GM23338 (cell line): ENCODE data around the gene GPR137C. TPM values are rescaled to one million over a fixed set of nuclear protein-coding genes. Genes with fewer than 3 reads are reported as not detected.

Experiments used
- ATAC-seq: fragments of 200-7000 bp; cut with Tn5 transposase; 3 replicates; pipeline ENCODE4 v1.9.1; 2020
- DNase-seq: peaks from one replicate; pipeline ENCODE4 v3.0.0-alpha.2; 2015; ENCODE audit warnings: low spot score
- H2AFZ ChIP-seq: fragments of 200-600 bp; sonication (generic); 2 replicates; pipeline ENCODE4 v1.8.0; 2016; ENCODE audit warnings: antibody characterized with exemption, mild to moderate bottlenecking, moderate library complexity
- H3F3A ChIP-seq: fragments of 200-600 bp; sonication (generic); replicated peaks from 2 replicates; pipeline ENCODE4 v1.8.0; 2017; ENCODE audit warnings: antibody characterized with exemption, mixed run types, low read depth
- H3K27ac ChIP-seq: fragments of 200-600 bp; sonication (generic); 2 replicates; pipeline ENCODE4 v1.6.1; 2016; ENCODE audit warnings: low read depth
- H3K27me3 ChIP-seq: fragments of 200-600 bp; sonication (generic); 2 replicates; pipeline ENCODE4 v1.8.0; 2016; ENCODE audit warnings: mild to moderate bottlenecking, mixed run types, moderate library complexity; ENCODE audit not compliant: insufficient read depth
- H3K36me3 ChIP-seq: fragments of 200-600 bp; sonication (generic); 2 replicates; pipeline ENCODE4 v1.8.0; 2016; ENCODE audit warnings: mild to moderate bottlenecking; ENCODE audit not compliant: insufficient read depth
- H3K4me1 ChIP-seq: fragments of 200-600 bp; sonication (generic); 2 replicates; pipeline ENCODE4 v1.8.0; 2016; ENCODE audit warnings: mild to moderate bottlenecking, moderate library complexity; ENCODE audit not compliant: insufficient read depth
- H3K4me2 ChIP-seq: fragments of 200-600 bp; sonication (generic); 2 replicates; pipeline ENCODE4 v1.7.1; 2017; ENCODE audit warnings: mixed run types
- H3K4me3 ChIP-seq: fragments of 200-600 bp; sonication (generic); 2 replicates; pipeline ENCODE4 v1.6.1; 2016; ENCODE audit warnings: mixed run types
- H3K79me2 ChIP-seq: fragments of 200-600 bp; sonication (generic); replicated peaks from 2 replicates; pipeline ENCODE4 v1.8.0; 2017; ENCODE audit warnings: mild to moderate bottlenecking; ENCODE audit not compliant: insufficient read depth
- H3K9me2 ChIP-seq: fragments of 200-600 bp; sonication (generic); 2 replicates; pipeline ENCODE4 v1.8.0; 2017; ENCODE audit not compliant: insufficient read depth
- H4K20me1 ChIP-seq: fragments of 200-600 bp; sonication (generic); replicated peaks from 2 replicates; pipeline ENCODE4 v1.8.0; 2017; ENCODE audit warnings: mild to moderate bottlenecking; ENCODE audit not compliant: insufficient read depth
- H3K27ac Mint-ChIP-seq: 2 replicates; pipeline ENCODE4 v1.8.0; 2020; ENCODE audit warnings: inconsistent platforms, mild to moderate bottlenecking, moderate library complexity, mixed read lengths
- H3K27me3 Mint-ChIP-seq: 3 replicates; pipeline ENCODE4 v1.8.0; 2022; ENCODE audit warnings: low read depth, mild to moderate bottlenecking, moderate library complexity, mixed read lengths, inconsistent platforms; ENCODE audit not compliant: insufficient read depth, poor library complexity
- H3K36me3 Mint-ChIP-seq: 3 replicates; pipeline ENCODE4 v1.8.0; 2021; ENCODE audit warnings: low read depth, mild to moderate bottlenecking, inconsistent platforms, moderate library complexity, mixed read lengths
- H3K4me1 Mint-ChIP-seq: 3 replicates; pipeline ENCODE4 v1.8.0; 2020; ENCODE audit warnings: mild to moderate bottlenecking, inconsistent platforms, mixed read lengths
- H3K4me3 Mint-ChIP-seq: 3 replicates; pipeline ENCODE4 v1.8.0; 2021; ENCODE audit warnings: moderate library complexity, mild to moderate bottlenecking, inconsistent platforms, mixed read lengths
- H3K9me3 Mint-ChIP-seq: 3 replicates; pipeline ENCODE4 v1.8.0; 2020; ENCODE audit warnings: moderate library complexity, mild to moderate bottlenecking, inconsistent platforms, mixed read lengths
- CREB1 ChIP-seq: fragments of 250-450 bp; sonication (Bioruptor Pico); IDR thresholded peaks from 2 replicates; pipeline ENCODE4 v1.5.0; 2020; ENCODE audit warnings: low read depth, mild to moderate bottlenecking, moderate library complexity
- CTCF ChIP-seq, 2 experiments: fragments of 200-600 bp in 1 of 2; sonication (generic) in 1 of 2; conservative IDR thresholded peaks; 2 replicates each; pipeline versions ENCODE4 v1.5.1 to v1.6.1; 2016 to 2017; ENCODE audit warnings: antibody characterized with exemption in 2 of 2, low read depth in 2 of 2, mild to moderate bottlenecking in 2 of 2, moderate library complexity in 1 of 2
- ETS1 ChIP-seq: IDR thresholded peaks from 2 replicates; pipeline ENCODE4 v1.6.1; 2016; ENCODE audit warnings: antibody characterized with exemption
- EZH2 ChIP-seq: fragments of 200-600 bp; sonication (generic); IDR thresholded peaks from one replicate; pipeline ENCODE4 v1.8.0; 2017; ENCODE audit warnings: antibody characterized with exemption, mild to moderate bottlenecking, low read depth; ENCODE audit not compliant: unreplicated experiment
- EZH2phosphoT487 ChIP-seq: fragments of 200-600 bp; sonication (generic); IDR thresholded peaks from one replicate; pipeline ENCODE4 v1.8.1; 2018; ENCODE audit warnings: antibody characterized with exemption; ENCODE audit not compliant: unreplicated experiment
- JUNB ChIP-seq: IDR thresholded peaks from one replicate; pipeline ENCODE4 v1.6.1; 2016; ENCODE audit warnings: antibody characterized with exemption; ENCODE audit not compliant: unreplicated experiment
- NANOG ChIP-seq: IDR thresholded peaks from 2 replicates; pipeline ENCODE4 v1.6.1; 2016; ENCODE audit warnings: antibody characterized with exemption, borderline replicate concordance
- POLR2AphosphoS5 ChIP-seq: IDR thresholded peaks from 2 replicates; pipeline ENCODE4 v1.6.1; 2016; ENCODE audit warnings: antibody characterized with exemption, low read depth
- REST ChIP-seq: IDR thresholded peaks from one replicate; pipeline ENCODE4 v1.6.1; 2018; ENCODE audit warnings: antibody characterized with exemption; ENCODE audit not compliant: unreplicated experiment
- STAT1 ChIP-seq: IDR thresholded peaks from one replicate; pipeline ENCODE4 v1.6.1; 2016; ENCODE audit warnings: antibody characterized with exemption; ENCODE audit not compliant: unreplicated experiment
- ZNF114 ChIP-seq: fragments of 250-450 bp; sonication (Bioruptor Pico); IDR thresholded peaks from 2 replicates; pipeline ENCODE4 v1.5.0; 2020; ENCODE audit warnings: mild to moderate bottlenecking, moderate library complexity
- ZNF331 ChIP-seq: fragments of 250-450 bp; sonication (Bioruptor Pico); IDR thresholded peaks from 2 replicates; pipeline ENCODE4 v1.5.0; 2020; ENCODE audit warnings: low read depth, mild to moderate bottlenecking, moderate library complexity
- ZNF462 ChIP-seq: fragments of 250-450 bp; sonication (Bioruptor Pico); IDR thresholded peaks from 2 replicates; pipeline ENCODE4 v1.5.0; 2020; ENCODE audit warnings: mild to moderate bottlenecking, moderate library complexity
- polyA plus RNA-seq: library from polyadenylated mRNA; unstranded; fragments of >200 nt; fragmentation: Nextera tagmentation; extraction: Ambion mirVana; gene quantifications from 2 replicates; pipeline ENCODE4 v1.2.1, GENCODE V29; 2016
- total RNA-seq: library from RNA; depleted of rRNA; stranded (reverse); fragments of >200 nt; shearing (Covaris generic); gene quantifications from 2 replicates; pipeline ENCODE4 v1.2.3, GENCODE V29; 2014

The GPR137C gene
- total and polyA plus RNA-seq, 2 experiments from 2014 or later = 2.2 to 5.2 TPM

- no peak for ATAC-seq
- no peaks in the 10 kb centered on the region for H3F3A ChIP-seq
- no peak overlapping the region for H3K4me2 ChIP-seq
- no peaks in the 10 kb centered on the region for H3K79me2 ChIP-seq
- H3K9me3 Mint-ChIP-seq = no peaks in the 10 kb centered on the region
- TF ChIP-seq ZNF114 (CRISPR knock-in tag) (no peak), CREB1 (no peak), JUNB (no peak), STAT1 (no peak), CTCF (conservative IDR thresholded peaks at IDR 0.05; ENCODE audit: low read depth in 2 of 2) (no peak), ZNF462 (no peak), EZH2phosphoT487 (no peak), ETS1 (no peak), NANOG (no peak), REST (no peak), EZH2 (no peak), ZNF331 (CRISPR knock-in tag) (no peak), POLR2AphosphoS5 (no peak)
- peaks cover 15% of the 10 kb centered on the region for H3K36me3 Mint-ChIP-seq
- no peaks in the 10 kb centered on the region for H3K27me3 Mint-ChIP-seq
- DNase-seq = no peak
- H3K4me3 ChIP-seq = no peak overlapping the region
- H3K36me3 ChIP-seq = peaks cover 5% of the 10 kb centered on the region; the same call in 1 of the 2 replicates
- peaks cover 4% of the 10 kb centered on the region; the same call in 1 of the 2 replicates for H3K4me1 ChIP-seq
- no peaks in the 10 kb centered on the region for H3K27me3 ChIP-seq
- no peak overlapping the region for H3K27ac Mint-ChIP-seq
- H3K4me3 Mint-ChIP-seq = no peak overlapping the region
- no peak overlapping the region for H2AFZ ChIP-seq
- H3K4me1 Mint-ChIP-seq = peaks cover 15% of the 10 kb centered on the region
- no peaks in the 10 kb centered on the region for H3K9me2 ChIP-seq
- no peaks in the 10 kb centered on the region for H4K20me1 ChIP-seq
- no peak overlapping the region for H3K27ac ChIP-seq
These were observed 108.2 kb downstream of the GPR137C start for GRCh38 chr14:52660832-52661231.
